GM18867 (cell line): ENCODE data around the gene COL4A2.

Experiments used
- ATAC-seq: cut with Tn5 transposase; IDR thresholded peaks from one replicate; pipeline ENCODE4 v1.9.1; 2021; ENCODE audit warnings: mild to moderate bottlenecking, moderate library complexity; ENCODE audit not compliant: unreplicated experiment

COL4A2 gene

DNA sequence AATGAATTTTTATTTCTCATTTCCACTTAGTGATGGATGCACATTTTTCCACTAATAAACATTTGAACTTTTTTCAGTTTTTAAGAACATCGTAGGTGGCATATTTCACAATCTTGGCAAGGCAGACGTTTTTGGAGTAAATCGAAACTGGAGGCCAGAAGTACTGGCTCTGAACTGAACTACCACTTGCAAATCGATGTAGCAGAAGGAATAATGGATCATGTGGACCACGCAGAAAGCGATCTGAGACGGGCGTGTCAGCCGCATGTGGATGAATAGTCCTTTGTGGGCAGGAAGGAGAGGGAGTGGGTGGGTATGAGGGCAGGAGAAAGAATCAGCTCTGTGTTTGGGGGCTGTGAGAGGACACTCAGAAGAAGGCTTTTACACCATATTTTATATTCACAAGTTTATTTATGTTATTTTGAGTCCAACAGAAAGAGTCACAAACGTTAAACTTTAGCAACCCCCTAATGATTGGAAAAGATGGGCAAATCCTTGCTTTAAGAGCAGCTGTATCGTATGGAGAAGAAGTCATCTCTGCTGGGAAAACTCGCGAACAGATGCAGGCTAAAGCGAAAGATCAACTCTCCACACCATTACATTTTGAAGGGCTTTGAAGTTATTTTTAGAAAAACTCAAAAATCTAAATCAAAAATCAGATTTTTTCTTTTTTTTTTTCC lies 90.5 kb downstream of the COL4A2 start:
- no peak for ATAC-seq

DNA sequence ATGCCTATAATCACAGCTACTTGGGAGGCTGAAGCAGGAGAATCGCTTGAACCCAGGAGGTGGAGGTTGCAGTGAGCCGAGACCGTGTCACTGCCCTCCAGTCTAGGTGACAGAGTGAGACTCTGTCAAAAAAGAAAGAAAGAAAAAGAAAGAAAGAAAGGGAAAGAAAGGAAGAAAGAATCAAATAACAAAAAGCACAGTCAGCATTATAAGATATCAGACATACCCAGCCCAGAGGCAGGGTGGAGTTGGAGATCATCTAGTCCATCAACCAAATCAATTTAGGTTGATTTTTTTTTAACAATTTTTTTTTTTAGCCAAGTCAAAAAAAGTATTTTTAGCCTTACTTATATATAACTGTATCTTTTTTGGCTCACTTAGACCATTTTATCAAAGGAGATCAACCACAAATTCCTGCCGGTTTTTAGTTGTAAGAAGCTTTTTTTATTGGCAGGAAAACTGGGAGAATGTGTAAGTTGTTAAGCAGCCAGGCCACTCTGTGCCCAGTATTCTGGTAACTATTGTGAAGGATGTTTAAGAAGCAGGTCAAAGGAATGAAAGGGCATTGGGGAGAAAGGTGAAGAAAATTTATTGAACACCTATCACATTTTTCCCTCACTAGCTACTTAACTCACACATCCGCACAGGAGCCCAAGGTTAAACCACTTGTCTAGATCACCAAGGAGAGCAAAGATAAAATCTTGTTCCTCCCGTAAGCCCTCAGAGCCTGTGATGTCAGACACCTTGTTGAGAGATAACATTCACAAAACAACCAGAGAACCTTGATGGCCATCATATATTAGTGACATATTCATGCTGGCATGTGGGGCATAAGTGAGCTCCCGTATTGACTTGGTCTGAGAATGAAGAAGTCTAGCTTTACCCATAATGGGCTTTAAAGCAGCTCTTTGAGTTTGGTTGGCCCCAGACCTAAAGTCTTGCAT lies 91.8 kb downstream of the COL4A2 start:
- no peak for ATAC-seq

DNA sequence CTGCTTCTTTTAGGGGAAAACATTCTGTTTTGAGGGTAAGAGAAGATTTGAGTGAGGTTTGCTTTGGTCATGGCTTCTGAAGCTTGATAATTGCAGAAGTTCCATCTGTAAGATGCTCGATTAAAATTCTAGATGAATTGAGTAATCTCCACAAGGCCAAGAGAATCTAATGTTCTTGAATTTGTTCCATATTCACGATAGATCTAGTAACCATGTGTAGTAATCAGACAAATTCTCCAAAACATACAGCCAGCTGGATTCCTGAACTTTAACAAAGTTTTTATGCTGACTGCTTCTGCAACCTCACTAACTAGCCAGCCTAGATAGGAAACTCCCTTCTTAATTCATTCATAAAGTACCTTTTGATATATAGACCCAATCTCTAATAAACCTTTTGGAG lies 92.7 kb downstream of the COL4A2 start:
- ATAC-seq = no peak

DNA sequence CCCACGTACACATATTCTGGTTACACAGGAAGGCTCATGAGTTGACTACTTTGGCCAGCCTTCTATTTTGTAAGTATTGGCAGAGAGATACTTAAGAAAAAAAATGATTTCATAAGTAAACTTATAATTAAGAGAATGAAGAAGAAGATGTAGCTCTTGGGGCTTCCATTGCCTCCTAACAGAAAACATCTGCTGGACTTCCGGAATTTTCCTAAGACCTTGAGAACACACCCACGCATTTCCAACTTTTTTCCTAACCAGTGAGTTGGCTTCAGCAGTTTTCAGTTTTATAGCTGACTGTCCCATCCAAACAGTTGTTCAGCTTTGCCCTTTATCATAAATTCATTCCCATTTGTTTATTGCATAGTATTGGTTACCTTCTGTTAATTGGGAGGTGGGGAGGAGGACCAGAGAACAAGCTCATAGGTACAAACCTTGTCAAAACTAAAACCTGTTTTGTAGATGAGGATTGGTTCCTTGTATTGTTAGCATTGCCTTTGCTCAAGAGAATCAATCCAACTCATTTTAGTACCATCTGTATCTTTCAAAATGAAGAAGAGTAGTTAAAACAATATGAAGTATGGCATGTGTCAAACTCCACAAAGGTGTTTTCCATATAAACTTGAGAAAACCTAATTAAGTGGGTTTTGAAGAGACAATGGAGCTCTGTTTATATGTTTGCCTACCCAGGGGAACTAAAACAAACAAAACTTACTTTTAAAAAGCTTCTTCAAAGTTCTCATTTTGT lies 93.9 kb downstream of the COL4A2 start:
- ATAC-seq = no peak

DNA sequence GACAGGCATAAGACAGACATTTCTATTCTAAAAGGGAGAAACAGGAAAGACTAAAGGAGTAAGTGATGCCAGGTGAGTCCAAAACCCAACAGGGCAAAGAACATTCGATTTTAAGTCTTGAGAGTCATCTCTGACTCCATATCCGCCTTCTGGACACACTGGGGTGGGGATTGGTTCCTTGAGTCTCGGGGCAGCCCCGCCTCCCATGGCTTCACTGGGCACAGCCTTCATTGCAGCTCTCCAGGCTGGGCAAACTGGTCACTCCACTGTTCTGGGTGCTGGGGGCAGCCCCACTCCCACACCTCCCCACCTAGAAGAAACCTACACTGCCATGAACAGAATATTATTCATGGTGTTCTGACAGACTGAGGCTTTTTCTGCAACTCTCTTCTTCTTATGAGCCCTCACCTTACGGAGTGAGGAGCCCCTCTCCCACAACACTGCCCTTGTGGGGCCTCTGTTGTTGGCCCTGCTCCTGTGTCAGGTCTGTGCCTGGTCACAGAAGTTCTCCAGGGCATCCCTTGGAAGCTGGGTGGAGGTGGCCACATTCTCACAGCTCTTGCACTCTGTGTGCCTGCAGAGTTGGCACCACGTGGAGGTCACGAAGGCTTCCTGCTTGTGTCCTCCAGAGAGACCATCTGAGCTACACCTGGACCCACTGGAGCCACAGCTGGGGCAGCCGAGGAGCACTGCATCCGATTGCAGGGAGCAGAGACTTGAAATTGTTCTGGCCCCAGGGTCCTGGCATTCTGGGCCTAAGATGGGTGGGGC lies 95.4 kb downstream of the COL4A2 start:
- ATAC-seq = no peak

DNA sequence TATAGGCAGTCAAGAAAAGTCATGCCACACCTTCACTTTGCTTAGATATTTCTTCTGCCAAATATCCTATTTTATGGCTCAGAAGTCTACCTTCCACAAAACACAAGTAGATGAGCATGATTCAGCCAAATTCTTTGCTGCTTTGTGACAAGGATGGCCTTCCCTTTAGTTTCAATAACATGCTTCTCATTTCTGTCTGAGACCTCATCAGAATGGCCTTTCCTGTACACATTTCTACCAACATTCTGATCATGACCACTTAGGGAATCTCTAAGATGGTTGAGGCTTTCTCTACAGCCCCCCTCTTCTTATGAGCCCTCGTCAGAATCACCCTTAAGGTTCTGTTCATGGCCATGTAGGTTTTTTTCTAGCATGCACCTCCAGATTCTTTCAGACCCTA lies 96.2 kb downstream of the COL4A2 start:
- ATAC-seq = no peak

DNA sequence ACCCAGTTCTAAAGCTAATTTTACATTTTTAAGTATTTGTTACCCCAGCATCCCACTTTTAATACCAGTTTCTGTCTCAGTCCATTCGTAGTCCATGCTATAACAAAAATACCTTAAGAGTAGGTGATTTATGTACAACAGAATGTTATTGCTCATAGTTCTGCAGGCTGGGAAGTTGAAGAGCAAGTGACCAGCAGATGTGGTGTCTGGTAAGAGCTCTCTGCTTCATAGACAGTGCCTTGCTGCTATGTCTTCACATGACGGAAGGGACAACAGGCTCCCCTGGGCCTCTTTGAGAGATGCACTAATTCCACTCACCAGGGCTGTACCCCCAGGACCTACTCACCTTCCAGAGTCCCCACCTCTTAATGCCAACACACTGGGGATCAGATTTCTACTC lies 96.6 kb downstream of the COL4A2 start:
- no peak for ATAC-seq

DNA sequence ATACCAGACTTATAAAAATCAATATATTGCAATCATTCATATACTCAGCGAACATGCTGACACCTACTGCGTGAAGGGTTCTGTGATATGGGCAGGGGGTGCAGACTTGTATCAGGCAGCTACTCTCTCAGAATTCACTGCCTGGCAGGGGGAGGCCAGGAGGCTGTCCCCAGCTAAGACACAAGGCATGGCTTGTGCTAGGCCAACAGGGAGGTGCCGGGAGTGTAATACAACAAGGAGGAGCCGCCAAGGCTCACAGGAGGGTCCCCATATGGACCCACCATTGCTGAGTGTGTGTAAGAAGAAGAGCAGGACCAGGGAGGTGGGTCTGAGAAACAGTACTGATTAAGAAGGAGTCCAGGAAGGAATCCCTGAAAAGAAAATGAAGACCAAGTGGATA lies 97.2 kb downstream of the COL4A2 start:
- ATAC-seq = no peak

DNA sequence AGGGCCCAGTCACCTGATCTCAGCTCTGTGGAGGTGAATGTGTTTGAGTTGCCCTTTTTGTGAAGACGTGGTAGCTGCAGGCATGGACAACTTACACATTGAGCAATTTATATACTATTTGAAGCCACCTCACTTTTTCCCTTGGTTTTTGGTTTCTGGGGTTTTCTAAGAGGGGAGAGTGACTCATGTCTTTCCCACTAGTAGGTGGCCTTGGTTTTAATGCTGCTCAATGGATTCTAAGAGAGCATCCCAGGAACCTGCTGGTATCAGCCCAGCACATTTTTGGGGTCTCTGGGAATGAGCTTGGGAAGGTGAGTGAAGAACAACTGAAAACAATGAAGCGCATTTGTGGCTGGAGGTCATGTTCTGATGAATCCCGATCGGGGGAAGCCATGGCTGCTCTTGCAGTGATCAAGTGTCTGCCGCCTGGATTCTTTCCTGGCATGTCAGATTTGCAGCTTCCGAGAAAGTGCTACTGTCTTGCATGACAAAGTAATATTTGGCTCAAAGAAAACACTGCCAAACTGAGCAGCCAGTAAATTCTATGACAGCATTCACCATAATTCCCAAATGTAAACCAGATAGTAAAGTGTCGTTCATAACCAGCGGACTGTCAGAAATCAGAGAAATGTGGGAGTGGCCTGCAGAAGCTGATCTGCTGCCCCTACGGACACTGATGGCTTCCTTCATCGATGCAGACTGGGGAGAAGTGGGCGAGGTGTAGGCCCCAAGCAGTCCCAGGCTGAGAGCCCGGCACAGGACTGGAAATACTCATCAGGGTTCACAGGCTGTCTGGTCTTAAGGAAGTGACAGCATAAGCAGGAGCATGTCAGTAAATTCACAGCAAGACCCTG lies 98.7 kb downstream of the COL4A2 start:
- no peak for ATAC-seq

DNA sequence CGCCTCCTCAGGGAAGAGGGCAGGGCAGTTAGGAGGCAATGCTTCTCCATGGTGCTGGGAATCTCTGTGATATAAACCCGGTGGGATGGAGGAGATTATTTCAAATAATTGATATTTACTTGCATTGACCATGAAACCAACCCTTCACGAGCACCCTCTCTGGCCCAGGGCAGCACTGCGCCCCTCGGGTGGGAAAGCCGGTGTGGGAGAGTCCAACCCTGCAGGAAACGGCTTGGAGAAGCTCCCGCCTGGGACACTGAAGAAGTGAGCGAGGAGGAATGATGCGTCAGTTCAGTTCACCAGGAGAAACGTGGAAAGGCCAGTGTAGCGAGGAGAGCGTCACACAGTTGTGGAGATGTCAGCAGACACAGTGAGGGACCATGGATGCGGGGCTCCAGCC lies 99.9 kb downstream of the COL4A2 start:
- no peak for ATAC-seq

DNA sequence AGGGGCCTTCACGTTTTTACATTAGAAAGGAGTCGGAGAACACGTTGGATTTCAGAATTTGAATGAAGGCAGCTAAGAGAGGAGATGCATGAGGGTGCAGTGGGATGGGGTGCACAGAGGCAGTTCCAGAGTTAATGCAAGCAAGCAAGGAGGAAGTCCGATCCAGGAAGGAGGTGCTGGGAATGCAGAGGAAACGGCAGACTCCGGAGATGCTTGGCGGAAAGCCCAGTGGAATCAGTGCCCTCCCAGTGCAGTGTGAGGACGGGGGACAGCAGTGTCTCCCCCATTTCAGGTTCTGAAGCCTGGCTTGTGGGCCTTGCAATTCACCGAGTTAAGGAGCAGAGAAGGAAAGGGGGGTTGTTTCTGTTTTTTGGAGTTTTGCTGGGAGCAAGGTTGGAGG lies 100.4 kb downstream of the COL4A2 start:
- ATAC-seq = no peak

DNA sequence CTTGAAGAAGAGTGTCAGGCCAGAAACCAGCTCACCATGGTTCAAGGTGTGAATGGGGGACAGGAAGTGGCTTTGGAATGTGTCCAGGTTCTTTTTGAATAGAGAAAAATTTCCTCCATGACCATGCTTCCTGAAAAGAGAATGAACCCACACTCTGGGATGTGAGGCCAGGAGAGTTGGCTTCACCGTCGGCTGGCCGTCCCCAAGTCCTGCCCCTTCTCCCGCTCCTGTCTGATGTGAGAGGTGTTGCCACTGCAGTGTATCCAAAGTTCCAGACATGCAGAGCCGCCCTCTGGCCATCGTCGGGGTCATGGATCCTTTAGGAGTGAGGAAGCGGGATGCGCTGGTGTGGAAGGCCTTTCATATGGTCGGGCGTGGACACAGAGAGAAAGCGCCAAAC lies 101.2 kb downstream of the COL4A2 start:
- ATAC-seq = no peak

DNA sequence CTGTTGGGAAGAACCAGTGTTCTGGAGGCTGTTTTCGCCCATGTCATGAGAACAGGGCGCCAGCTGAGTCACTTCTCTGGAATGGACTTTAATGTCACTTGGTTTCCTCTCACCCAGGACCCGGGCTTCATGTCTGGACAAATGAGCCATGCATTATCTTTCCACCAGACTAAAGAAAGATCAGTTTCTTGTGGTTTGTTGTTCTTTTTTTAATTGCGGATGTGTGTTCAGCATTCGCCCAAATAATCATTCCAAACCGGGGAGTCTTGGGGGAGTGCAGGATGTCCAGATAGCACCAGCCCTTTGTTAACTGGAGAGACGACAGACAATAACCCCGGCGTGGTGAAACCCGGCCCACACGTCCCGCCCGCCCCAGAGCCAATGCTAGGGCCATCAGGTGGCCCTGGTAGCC lies 102.5 kb downstream of the COL4A2 start:
- ATAC-seq = no peak

DNA sequence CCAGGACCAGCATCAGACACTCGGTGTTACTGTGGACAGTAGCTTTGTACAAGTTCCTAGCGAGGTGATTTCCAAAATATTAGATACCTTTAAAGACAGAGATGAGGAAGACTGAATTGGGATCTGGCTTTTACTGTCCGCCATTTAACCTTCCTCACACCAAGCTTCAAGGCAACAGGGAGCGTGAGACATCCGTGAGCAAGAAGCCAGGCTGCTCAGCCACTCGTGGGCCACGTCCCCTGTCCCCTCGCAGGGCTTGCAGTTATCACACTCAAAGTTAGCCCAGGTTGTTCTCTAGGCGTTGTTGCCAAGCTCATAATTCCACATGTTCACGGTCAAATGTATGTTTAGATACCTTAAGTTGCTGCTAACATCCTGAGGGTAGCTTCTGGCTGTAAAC lies 102.9 kb downstream of the COL4A2 start:
- no peak for ATAC-seq

DNA sequence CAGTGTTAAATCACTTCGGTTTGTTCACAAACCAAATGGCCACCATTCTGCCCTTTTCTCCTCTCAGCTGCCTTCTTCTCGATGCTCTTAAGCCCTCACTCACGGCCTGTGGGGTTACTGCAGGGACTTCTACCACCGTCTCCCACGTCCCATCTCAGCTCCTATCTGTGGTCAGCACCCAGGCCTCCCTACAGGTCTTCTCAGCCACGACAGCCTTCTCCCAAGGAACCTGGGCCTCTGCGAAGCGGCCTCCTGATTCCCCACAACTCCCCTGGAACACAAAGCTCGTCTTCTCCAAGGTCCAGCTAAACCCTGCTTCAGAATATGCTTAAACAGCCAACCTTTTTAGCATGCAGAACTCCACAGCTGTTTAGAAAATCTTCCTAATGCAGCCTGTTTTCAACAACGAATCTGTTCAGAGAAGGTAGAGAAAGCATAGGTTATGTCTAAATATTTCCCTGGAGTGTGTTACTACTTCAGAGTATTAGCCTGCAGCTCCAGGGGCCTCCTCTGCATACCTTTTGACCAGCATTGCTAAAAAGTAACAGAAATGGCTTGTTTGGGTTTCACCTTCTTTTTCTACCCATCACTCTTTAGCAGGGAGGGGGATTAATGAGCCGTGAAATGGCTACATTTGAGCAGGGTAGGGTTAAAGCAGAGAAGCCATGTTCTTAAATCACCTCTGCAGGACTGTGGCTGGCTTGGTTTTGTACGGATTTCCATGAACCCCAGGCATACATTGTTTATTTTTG lies 104.0 kb downstream of the COL4A2 start:
- no peak for ATAC-seq

DNA sequence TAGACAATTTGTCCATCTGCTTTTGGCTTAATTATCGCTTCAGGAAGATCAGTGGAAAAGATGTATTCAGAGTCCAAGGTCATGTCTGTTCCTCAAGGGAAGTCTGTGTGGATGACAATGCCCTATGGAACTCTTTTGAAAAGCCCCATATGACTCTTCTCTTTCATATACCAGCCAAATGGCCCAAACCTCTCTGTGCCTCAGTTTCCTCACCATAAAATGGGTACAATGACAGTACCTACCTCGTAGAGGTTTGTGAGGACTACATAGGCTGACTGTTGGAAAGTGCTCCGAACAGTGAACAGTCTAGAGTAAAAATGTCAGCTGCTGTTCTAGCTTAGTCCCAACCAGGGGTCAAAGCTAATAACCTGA lies 104.6 kb downstream of the COL4A2 start:
- no peak for ATAC-seq

DNA sequence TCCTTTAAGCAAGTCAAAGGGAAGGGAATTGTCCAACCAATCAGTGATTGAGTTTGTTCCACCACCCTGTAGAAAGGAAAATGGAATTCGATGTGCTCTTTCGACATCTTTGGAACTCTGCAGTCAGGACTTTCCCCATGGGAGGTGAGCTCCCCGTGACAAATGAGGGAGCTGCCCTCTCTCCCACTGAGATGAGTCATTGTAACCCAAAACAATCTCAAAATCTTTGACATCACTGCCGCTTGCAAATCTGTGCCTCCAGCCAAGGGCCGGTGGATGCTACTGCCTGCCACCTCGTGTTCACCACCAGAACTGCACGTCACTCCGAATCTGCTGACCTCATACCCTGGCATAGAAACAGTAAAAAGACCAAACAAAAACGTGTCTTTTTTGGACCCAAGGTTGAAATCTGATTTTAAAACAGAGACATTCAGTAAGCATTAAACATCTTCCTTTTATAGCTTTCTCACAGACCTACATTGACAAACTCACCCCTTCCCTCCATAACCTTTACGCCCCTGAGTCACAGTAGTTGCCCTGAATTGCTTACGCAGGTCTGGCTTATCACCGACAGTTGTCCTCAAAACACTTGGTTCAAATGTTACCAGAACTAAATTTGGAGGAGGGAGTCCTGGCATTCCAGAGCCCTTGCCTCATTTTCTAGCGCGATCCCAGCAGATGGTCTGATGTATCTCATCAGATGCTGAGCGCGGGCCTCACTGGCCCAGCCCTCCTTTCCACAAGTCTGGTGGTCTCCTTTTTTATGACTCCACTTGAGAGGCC lies 105.2 kb downstream of the COL4A2 start:
- ATAC-seq = peak; percentile 88

DNA sequence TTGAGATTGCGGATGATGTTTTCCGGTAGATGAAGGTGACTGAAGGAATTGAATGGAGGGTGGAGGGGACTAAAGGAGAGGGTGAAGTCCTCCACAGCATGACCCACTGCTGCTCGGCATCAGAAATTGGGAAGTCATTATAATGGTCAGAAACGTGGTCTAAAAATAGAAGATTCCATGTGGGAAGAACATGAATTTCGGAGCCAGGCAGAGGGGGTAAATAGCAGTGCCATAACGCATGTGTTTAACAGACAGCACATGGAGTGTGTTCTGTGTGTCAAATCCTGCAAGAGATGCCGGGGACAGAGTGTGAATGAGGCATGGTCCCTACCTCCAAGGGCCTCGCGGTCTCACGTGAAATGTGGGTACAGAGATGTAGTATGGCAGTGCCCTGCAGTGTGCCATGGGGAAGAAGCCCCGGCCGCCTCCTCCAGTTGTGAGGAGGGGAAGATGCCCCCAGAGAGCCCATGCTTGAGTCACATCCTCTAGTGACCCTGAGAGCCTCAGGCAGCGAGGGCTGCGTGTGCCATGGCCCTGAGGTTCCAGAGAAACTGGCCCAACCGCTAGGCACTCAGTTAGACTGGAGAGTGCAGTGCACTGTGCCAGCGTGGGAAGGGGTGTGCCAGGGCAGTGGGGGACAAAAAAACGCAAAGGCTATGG lies 106.1 kb downstream of the COL4A2 start:
- ATAC-seq = no peak
